ENCODE results near the gene TARP.

The TARP gene

DNA sequence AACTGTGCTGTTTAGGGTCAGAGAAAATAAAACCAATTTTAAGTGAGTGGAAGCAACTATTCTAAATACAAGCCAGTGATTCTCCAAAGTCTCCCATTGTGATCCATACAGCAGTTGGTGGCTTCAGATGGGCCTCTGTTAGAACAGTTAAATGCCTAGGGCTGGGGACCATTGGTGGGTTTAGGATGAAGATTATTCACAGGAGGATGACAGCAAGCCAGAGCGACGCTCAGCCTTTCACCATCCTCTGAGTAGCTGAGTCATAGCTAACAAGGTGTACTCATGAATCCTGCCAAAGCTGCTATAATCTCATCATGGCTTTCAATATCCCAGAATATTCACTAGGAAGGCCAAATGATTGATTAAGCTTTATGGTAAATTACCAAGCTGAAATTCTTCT is 55.8 kb downstream of the TARP start:
- no peak for DNase-seq (ENCODE audit: low read depth in 2 of 2)

- peak; percentile 47 to 63 for DNase-seq (ENCODE audit: low read depth in 2 of 2)
Measured at GRCh38 chr7:38215735-38216670, 57.4 kb downstream of the TARP start.

GRCh38 chr7:38215115-38215514 is 58.3 kb downstream of the TARP start:
- DNase-seq (ENCODE audit: low read depth in 2 of 2) = no peak

DNA sequence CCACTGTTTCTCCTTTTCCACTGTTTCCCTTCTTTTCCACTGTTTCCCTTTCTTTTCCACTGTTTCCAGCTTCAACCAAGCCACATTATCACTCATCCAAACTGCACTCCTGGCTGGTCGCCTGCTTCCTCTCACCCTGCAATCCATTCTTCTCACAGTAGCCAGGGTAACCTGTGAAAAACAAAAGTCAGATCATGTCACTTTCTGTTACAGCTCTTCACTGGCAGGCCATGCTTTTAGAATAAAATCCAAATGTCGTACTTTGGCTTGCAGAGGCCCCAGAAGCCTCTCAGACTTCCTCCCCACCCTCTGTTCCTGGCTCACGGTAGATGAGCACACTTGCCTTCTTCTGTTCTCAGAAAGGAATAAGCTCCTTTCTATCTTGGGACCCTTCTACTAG is 61.5 kb downstream of the TARP start:
- no peak for DNase-seq (ENCODE audit: low read depth in 2 of 2)

DNA sequence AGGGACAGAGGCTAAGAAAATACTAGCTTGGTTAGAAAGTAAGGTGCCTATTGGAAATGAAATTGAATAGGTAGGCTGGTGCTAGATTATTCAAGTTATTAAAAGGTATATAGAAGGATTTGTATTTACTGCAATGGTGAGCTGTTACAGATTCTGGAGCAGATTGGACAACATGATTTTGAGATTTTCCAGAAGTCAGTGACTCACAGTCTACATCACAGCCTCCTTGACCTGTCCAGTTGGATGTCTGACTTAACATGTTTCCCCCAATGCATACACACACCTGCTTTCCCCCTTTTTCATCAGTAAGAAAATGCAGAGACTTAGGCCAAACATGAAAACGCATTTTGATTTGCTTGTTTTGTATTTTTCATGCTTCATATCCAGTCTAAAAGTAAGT is 62.0 kb downstream of the TARP start:
- no peak for DNase-seq (ENCODE audit: low read depth in 2 of 2)

Measured in stimulated activated CD8-positive, alpha-beta memory T cell treated with anti-CD3 and anti-CD28 coated beads, Interleukin-7, amount 100 ng/mL, for 1 hour (primary cell).